RWPE2 (cell line): Measurements from ENCODE around the gene ADRA2B.

Experiments used
- ATAC-seq: fragments of 200-7000 bp; cut with Tn5 transposase; 3 replicates; pipeline ENCODE4 v1.9.1; 2021; ENCODE audit warnings: low read depth
- DNase-seq: peaks from one replicate; pipeline ENCODE4 v3.0.0-alpha.2; 2020; ENCODE audit warnings: low spot score
- H3K27ac ChIP-seq: fragments of 450-650 bp; 2 replicates; pipeline ENCODE4 v1.5.1; 2017; ENCODE audit warnings: mild to moderate bottlenecking; ENCODE audit not compliant: poor library complexity, severe bottlenecking
- H3K27me3 ChIP-seq: fragments of 250-450 bp; sonication (Bioruptor Pico); 2 replicates; pipeline ENCODE4 v1.5.1; 2021; ENCODE audit warnings: mild to moderate bottlenecking, moderate library complexity; ENCODE audit not compliant: insufficient read depth, poor library complexity, severe bottlenecking
- H3K36me3 ChIP-seq: fragments of 250-450 bp; sonication (Bioruptor Pico); 2 replicates; pipeline ENCODE4 v1.5.1; 2020; ENCODE audit warnings: low read depth, mild to moderate bottlenecking, moderate library complexity
- H3K4me1 ChIP-seq: fragments of 250-450 bp; sonication (Bioruptor Pico); 2 replicates; pipeline ENCODE4 v1.5.1; 2021; ENCODE audit warnings: mild to moderate bottlenecking, moderate library complexity; ENCODE audit not compliant: insufficient read depth, poor library complexity, severe bottlenecking
- H3K4me3 ChIP-seq: fragments of 250-450 bp; sonication (Bioruptor Pico); 2 replicates; pipeline ENCODE4 v1.5.1; 2021; ENCODE audit warnings: mild to moderate bottlenecking, moderate library complexity; ENCODE audit not compliant: severe bottlenecking
- H3K9me3 ChIP-seq: fragments of 250-450 bp; sonication (Bioruptor Pico); 2 replicates; pipeline ENCODE4 v1.5.1; 2021; ENCODE audit warnings: mild to moderate bottlenecking, moderate library complexity; ENCODE audit not compliant: severe bottlenecking
- TF ChIP-seq, protein P1 (sequence below): fragments of 450-650 bp; IDR thresholded peaks from one replicate; pipeline ENCODE4 v1.5.1; 2017; ENCODE audit warnings: mild to moderate bottlenecking, moderate library complexity; ENCODE audit not compliant: poor library complexity, severe bottlenecking

Gene ADRA2B

DNA sequence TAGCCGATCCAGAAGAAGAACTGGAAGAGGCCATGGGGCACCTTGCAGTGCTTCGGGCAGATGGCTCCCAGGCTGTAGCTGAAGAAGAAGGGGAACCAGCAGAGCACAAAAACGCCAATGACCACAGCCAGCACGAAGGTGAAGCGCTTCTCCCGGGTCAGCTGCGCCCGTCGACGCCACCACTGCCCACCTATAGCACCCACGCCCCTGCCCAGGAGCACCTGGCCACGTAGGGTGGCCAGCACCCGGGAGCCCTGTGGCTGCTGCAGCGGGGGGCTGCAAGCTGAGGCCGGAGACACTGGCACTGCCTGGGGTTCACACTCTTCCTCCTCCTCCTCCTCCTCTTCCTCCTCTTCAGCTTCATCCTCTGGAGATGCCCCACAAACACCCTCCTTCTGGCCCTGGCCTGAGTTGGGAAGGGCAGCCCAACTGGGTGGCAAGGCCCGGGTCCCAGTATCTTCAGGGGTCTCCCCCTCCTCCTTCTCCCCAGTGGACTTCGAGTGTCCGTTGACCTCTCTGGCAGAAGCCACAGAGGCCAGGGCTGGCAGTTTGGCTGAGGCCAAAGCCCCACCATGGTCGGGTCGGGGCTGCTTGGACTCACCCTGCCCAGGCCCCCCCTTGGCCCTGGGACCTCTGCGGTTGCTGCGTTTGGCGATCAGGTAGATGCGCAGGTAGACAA, 1.3 kb downstream of the ADRA2B start:
- no peak overlapping the region for H3K27ac ChIP-seq
- H3K36me3 ChIP-seq, result no peaks in the 10 kb centered on the region
- H3K27me3 ChIP-seq, result no peaks in the 10 kb centered on the region
- no peaks in the 10 kb centered on the region for H3K9me3 ChIP-seq
- ATAC-seq (no peak), DNase-seq (no peak)
- H3K4me3 ChIP-seq, result no peak overlapping the region
- no peaks in the 10 kb centered on the region for H3K4me1 ChIP-seq
- TF ChIP-seq, protein P1, sequence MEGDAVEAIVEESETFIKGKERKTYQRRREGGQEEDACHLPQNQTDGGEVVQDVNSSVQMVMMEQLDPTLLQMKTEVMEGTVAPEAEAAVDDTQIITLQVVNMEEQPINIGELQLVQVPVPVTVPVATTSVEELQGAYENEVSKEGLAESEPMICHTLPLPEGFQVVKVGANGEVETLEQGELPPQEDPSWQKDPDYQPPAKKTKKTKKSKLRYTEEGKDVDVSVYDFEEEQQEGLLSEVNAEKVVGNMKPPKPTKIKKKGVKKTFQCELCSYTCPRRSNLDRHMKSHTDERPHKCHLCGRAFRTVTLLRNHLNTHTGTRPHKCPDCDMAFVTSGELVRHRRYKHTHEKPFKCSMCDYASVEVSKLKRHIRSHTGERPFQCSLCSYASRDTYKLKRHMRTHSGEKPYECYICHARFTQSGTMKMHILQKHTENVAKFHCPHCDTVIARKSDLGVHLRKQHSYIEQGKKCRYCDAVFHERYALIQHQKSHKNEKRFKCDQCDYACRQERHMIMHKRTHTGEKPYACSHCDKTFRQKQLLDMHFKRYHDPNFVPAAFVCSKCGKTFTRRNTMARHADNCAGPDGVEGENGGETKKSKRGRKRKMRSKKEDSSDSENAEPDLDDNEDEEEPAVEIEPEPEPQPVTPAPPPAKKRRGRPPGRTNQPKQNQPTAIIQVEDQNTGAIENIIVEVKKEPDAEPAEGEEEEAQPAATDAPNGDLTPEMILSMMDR, result no peak

DNA sequence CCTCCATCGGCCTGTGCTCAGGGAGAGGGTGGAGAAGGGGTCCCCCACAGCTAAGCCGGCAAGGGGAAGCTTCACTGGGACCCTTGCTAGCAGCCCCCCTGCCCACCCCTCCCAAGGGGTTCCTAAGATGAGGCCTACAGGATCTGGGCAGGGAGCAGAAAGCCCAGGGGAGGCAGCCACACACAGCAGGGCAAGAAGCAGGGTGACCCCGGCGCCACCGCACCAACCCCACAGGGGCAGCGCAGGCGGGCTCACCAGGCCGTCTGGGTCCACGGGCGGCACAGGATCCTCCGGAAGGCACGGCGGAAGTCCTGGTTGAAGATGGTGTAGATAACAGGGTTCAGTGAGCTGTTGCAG, 1.8 kb downstream of the ADRA2B start:
- no peaks in the 10 kb centered on the region for H3K9me3 ChIP-seq
- H3K27ac ChIP-seq, result no peak overlapping the region
- no peak for ATAC-seq
- H3K4me3 ChIP-seq, result no peak overlapping the region
- no peak for DNase-seq
- H3K36me3 ChIP-seq, result no peaks in the 10 kb centered on the region
- TF ChIP-seq, protein P1, result no peak
- H3K4me1 ChIP-seq, result no peaks in the 10 kb centered on the region
- no peaks in the 10 kb centered on the region for H3K27me3 ChIP-seq

DNA sequence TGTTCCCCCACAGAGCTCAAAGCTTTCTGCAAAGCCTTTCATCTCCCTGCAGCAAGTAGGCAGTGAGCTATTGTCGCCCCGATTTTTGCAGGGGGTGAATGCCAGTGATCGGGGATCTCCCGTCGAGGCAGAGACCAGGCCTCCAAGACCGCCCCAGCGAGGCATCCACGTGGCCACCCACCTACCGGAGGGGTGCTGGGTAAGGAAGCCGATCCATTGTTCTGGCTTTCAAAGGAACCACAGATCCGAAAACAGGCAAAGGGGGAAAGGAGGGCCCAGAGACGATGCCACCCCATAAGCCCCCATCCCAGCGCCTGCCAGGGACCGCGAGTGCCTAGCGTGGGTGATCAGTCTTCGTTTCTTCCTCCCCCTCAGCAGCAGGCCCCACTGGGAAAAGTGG, 2.4 kb downstream of the ADRA2B start:
- Histone ChIP-seq H3K27ac (no peak overlapping the region), H3K4me1 (no peaks in the 10 kb centered on the region), H3K4me3 (no peak overlapping the region), H3K9me3 (no peaks in the 10 kb centered on the region), H3K36me3 (no peaks in the 10 kb centered on the region), H3K27me3 (no peaks in the 10 kb centered on the region)
- DNase-seq (no peak), ATAC-seq (no peak)
- TF ChIP-seq, protein P1, result no peak

DNA sequence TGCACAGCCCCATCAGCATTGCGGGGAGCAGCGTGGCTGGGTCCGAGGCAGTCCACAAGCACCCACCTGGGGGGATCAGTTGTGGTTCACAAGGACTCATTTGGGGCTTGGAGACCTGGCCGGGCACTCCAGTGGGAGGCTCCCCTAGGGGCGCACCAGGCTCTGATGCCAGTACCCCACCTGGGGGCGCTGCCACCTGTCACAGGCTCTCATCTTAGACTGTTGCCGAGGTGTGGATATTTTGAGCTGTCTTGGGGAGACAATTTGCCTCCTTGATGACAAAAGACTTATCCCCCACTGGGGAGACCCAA, 3.0 kb downstream of the ADRA2B start:
- no peaks in the 10 kb centered on the region for H3K4me1 ChIP-seq
- ATAC-seq, result no peak
- no peaks in the 10 kb centered on the region for H3K27me3 ChIP-seq

More for the DNA sequence above, 3.0 kb downstream of the ADRA2B start:
- TF ChIP-seq, protein P1, result no peak
- Histone ChIP-seq H3K4me3 (no peak overlapping the region), H3K36me3 (no peaks in the 10 kb centered on the region), H3K27ac (no peak overlapping the region), H3K9me3 (no peaks in the 10 kb centered on the region)
- DNase-seq, result no peak
